MM.1S (cell line): Measurements from ENCODE around the gene HCRTR1.

Source experiments
- CTCF ChIP-seq: fragments of 300-600 bp; sonication (generic); IDR thresholded peaks from 2 replicates; pipeline ENCODE4 v1.5.1; 2016; ENCODE audit warnings: antibody characterized with exemption, low read length, mixed read lengths
- EZH2 ChIP-seq: fragments of 300-600 bp; sonication (generic); optimal IDR thresholded peaks from 2 replicates; pipeline ENCODE3; 2017; ENCODE audit warnings: low read depth, mild to moderate bottlenecking, antibody characterized with exemption, low read length, mixed read lengths

- TF ChIP-seq CTCF (no peak), EZH2 (no peak)
These were observed 15.4 kb upstream of the HCRTR1 start for GRCh38 chr1:31602081-31602480.
